ENCODE data around the gene SLC4A11.
"Not testable (repeated sequence)": the region's sequence is repeated elsewhere in the genome, so short reads cannot be mapped to it uniquely, and the experiment has no call there.

The SLC4A11 gene

DNA sequence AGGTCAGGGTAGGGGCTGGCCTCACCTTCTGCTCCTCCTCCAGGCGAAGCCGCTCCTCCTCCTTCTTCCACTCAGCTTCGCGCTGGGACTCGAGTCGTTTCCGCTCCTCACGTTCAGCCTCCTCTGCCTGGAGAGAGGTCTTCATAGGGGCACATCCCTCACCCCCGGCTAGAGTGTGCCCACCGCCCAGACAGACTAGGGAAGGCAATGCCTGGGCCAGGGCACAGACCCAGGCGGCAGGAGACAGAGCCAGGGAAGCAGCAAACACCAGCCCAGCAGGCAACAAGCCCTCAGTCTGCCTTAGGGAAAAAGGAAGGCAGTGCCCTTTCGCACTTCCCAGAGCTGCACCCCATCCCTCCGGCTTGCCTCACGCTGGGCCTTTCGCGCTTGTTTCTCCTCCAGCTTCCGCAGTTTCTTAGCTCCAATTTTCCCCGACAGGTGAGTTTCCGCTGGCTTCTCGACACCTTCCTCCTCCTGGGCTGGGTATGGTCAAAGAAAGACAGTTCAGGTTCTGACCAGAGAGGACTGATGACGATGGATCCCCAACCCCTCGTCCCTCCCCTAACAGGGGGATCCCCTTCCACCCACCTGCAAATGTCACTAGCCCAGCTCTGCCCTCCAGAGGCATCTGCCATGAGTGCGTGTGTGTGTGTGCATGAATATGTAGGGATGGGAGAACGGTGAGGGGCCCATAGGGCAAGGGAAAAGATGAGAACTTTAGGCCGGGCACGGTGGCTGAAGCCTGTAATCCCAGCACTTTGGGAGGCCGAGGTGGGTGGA, 38.8 kb downstream of the SLC4A11 start:
- no peak for DNase-seq

DNA sequence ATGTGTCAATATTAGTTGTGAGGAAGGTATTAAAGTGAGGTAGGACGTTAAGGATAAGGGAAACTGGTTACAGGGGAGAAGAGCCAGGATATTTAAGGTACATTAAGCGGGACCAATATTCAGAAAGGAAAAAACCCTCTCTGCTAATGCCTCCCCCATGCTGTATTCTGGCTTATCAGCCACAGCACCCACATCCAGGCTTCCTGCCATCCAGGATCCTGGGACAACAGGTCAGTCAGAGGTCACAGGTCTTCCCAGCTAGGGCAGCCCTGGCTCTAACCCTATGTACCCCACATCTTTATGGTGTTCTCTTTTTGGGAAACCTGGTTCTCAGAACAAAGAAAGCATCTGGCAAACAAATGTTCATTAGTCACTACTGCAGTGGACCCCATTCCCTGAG, 39.8 kb downstream of the SLC4A11 start:
- no peak for DNase-seq

DNA sequence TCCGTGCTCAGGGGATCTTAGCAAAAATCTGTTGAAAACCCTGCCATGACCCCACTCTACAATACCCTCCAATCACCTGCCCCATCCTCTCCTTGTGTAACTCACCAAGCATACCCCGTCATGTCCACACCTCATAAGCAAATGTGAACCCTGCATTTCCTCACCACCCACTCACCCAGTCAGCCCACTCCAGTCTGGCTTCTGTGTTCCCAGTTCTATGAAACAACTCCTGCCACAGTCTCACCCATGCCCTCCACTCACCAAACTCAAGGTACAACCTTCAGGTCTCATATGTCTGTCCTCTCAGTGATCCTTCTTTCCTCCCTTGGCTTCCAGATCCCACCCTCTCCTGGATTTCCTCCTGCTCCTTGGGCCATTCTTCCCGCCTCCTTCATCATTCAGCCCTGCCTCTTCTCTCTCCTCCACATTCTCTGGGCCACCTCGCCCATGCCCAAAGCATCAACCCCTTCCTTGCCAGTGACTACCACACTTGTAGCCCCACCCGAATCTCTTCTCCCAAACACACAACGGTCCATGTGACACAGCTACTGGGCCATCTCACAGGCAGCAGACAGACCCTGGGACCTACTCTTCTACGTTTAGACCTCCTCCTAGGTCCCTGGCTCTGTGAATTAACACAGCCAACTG, 43.3 kb downstream of the SLC4A11 start:
- no peak for DNase-seq

DNA sequence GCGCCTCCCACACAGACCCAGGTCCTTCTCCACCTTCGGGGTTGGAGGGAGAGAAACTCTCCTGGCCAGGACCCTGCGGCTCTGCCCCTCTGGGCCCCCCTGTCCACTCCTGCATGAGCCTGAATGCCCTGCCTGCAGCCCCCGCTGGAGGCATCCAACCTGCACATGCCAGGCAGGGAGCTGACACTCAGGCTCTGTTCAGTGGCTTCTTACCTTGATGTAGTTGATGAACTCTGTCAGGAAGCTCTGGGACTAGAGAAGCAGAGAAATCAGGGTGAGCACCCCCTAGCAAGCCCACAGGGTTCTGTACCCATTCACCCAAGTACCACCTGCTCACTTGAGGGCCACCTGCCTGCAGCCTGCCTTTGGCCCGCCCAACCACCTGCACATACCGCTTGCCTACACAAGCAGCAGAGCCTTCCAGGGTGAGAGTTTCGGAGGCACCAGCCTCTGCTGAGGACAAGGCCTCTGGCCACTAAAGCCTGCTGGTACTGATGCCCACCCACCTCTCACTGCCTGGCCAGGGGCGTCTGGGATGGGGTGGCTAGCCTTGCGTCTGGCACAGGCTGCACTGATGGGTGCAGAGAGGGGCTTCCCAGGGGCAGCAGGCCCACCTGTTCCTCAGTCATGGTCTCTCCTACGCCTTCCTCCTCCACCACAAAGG, 44.2 kb downstream of the SLC4A11 start:
- DNase-seq, result no peak

DNA sequence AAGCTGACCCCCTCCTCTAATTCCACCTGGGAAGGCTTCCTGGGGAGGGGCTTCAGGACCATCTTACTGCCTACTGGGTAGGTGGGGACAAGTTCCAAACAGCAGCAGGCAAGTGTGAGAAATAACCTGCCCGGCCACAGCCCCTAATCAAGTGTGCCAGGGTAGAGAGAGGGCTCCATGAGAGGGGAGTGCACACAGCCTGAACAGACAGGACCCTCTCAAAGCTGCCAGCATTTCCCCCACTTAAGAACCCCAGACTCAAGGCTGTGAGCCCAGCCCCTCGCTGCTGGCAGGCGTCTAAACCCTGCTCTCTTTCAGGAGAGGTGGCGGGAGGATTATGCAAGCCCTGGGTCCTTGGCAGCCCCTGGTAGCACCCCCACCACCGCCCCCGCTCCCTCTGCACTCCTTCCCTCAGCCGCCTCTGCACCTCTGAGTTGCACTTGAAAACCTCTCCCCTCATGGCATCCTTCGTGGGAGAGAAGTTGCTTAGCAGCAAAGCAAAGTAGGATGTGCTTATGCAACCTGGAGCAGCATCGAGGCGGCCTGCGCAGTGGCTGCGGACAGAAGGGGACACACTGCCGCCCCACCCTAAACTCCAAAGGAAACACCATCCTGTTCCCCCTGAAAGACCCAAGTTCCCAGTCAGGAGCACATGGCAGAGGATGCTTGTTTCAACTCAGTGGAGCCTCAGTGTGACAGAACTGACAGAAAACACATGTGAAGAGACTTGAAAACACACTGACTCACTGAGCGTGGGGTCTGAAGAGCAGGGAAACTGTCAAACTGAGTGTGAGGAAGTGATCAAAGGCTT, 45.0 kb downstream of the SLC4A11 start:
- DNase-seq, result no peak

DNA sequence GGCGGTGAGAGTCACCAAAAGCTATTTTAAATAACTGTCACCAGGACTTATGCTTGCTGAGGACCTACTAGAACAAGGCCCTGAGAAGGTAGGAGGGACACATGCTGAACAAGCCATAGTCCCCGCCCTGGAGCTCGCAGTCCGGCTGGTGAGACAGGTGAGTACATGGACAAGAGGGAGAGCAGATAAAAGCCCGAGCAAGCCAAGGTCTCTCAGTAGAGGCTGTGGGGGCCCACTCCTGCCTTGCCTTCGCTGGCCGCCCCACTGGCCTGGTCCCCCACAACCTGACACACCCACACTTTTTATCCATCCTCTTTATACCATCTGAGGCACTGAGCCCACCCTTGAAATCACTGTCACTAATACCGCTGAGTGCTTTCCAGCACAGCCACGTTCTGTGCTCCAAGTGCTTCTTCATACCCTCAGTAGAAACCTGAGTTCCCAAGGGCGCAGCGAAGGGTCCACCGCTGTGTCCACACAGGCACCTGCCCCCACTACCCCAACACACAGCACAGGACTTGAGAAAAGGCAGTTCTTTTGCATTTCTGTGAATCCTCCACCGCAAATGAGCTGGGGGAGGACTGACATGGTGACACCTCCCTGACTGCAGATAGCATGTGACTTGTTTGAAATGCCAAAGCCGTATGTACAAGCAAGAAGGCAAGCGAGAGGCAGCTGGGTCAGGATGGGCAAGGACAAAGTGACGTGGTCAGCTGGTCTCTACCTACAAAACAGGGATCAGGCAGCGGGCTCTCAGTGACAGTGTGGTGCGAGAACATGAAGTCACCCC, 46.6 kb downstream of the SLC4A11 start:
- no peak for DNase-seq

DNA sequence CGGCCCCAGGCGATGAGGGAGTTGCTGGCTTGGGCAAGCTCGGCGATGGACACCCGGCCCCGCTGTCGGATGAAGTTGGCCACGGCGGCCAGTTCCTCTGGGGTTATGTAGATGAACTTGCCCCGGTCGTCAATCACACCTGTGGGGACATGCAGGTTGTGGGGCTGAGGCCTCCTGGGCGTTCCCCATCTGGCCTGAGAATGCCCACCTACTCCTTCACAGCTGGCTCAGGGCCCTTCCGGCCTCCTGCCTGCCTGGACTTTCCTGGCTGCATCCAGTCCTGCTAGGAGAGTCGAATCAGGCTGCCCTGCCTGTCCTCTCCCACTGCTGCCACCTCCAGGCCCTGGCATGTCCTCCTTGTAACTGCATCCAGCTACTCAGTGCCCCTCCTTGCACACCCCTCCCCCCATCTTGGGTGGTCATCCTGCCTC, 48.3 kb downstream of the SLC4A11 start:
- DNase-seq, result no peak

DNA sequence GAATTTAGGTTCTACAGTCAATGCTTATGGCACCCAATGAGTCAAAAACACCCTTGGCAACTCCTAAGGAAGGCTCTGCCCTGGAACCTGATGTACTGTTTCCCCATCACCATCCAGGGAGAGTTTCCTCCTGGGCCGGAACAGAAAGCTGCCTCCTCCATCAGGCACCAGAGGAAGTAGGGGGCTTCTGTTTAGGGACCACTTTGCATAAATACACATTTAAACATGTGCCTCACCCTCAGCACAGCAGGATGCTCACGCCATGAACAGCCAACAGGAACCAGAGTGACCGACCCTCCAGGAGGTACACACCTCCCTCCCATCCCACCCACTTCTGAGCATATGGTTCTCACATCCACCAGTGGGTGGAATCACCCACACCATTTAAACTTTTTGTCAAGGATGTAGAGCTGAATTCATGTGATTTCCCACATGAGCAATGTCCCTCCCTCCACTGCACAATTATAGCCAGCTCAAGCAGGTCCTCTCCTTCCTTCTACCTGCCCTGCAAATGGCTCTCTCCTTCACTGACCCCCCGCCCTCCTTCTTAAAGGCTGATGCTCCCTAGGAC, 49.3 kb downstream of the SLC4A11 start:
- no peak for DNase-seq

DNA sequence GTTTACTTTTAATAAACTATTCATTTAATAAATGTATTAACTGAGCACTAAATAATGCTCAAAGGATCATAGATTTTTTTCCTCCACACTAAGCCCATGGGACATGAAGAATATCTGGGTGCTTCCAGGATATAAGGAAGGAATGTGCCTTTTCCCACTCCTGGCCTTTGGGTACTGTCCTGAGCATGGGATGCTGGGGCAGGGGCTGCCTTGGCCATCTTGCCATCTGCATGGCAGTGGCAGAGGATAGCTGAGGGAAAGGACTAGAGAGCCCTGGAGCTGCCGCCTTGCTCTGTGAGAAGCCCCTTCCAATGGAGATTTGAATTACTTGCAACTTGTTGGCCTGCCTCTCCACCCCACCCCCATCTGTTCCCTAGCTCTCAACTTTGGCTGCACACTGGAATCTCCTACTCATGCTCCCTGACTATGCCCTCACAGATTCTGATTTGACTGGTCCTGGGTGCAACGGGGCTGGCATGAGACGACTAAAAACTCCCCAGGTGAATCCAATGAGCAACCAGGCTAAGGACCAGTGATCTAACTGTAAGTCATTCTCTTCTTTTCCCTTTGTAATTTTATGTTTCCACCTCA, 50.1 kb downstream of the SLC4A11 start:
- no peak for DNase-seq

DNA sequence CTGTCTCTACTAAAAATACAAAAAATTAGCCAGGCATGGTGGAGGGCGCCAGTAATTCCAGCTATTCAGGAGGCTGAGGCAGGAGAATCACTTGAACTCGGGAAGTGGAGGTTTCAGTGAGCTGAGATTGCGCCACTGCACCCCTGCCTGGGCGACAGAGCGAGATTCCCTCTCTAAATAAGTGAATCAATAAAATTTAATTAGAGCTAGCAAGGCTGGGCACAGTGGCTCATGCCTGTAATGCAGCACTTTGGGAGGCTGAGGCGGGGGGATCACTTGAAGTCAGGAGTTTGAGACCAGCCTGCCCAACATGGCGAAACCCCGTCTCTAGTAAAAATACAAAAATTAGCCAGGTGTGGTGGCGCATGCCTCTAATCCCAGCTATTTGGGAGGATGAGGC, 51.1 kb downstream of the SLC4A11 start:
- DNase-seq, result not testable (repeated sequence)

DNA sequence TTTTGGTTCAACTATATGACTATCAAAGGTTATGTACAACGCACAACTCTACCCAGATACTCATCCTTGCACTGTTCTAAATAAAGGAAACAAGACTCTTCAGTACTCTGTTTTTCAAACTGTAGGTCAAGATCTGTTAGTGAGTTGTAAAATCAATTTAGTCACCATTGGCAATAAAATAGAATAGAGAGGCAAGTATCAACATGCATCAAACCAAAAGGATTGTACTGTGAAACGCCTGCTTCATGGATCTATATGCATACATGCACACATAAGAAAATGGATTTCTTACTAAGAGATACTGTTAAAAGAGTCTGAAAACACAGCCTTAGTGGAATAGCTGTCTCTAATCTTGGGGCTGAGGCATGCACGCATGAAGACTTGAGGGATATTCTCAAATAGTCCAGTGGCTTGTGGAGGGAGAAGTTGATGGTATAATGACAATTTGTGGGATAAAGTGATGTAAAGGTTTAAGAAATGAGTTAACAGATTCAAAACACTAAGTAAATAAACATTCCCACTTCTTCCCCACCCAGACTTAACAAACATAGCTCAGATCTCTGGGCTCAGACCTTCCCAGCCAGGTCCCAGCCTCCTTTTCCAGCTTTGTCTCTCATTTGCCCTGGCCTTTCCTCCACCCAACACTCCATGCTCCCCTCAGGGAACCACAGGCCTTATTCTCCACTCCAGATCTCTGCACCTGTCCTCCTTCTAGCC, 54.9 kb downstream of the SLC4A11 start:
- DNase-seq, result no peak

DNA sequence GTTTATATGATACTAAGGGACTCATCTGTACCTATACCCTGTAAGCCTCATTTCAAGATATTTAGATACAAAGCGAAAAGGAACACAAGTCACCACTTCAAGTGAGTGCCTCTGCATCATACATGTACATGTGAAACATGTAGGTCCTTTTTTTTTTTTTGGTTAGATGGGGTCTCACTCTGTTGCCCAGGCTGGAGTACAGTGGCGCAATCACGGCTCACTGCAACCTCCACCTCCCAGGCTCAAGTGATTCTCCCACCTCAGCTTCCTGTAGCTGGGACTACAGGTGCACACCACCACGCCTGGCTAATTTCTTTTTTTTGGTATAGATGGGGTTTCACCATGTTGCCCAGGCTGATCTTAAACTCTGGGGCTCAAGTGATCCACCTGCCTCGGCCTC, 56.6 kb downstream of the SLC4A11 start:
- DNase-seq, result not testable (repeated sequence)

DNA sequence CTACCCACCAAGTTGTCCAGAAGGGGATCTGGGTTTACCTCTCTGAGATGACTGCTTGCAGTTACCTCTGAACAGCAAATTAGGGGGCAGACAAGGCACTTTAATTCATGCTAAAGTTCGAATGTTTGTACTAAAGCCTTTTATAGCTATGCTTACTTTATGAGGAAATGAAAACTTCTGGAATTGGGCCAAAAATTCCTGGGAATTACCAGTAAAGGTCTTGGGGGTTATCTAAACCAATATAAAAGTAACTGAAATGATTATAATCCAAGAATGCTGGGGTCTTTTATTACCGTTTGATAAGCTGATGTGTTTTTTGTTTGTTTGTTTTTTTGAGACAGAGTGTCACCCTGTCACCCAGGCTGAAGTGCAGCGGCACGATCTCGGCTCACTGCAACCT, 57.7 kb downstream of the SLC4A11 start:
- no peak for DNase-seq

DNA sequence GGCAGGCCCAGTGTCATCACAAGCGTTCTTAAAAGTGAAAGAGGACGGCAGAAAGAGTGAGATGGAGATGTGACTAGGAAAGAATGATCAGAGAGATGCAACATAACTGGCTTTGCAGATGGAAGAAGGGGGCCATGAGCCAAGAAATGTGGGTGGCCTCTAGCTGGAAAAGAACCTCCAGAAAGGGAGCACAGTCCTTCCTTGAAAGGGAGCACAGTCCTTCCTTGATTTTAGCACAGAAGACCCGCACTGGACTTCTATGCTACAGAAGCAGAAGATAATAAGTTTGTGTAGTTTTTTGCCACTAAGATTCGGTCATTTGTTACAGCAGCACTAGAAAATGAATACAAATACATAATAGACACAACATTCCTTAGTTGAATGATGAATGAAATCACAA, 58.7 kb downstream of the SLC4A11 start:
- no peak for DNase-seq

DNA sequence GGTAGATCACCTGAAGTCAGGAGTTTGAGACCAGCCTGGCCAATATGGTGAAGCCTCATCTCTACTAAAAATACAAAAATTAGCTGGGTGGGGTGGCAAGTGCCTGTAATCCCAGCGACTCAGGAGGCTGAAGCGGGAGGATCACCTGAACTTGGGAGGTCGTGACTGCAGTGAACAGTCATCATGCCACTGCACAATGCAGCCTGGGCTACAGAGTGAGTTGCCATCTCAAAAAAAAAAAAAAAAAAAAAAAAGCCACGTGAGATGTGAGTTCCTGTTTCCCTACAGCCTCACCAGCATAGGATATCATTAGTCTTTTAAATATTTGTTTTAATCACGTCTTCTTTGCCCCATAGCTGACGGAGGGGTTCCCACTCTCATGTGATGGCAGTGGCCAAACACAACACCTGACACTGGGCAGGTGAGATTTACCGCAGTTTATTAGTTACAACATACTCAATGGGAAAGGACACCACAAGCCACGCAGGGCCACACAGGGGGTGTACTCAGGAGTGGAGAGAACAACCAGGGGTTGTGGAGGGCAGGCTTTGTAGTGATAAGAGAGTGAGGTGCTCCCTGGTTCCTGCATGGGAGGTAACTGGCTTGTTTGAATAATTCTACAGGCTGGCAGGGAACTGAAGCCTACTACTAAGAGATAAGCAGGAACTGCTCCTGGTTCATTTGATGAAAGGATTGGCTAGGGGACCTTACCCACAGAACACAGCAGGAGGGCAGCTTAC, 61.1 kb downstream of the SLC4A11 start:
- no peak for DNase-seq

Measured in activated CD4-positive, CD25-positive, alpha-beta regulatory T cell treated with anti-CD3 and anti-CD28 coated beads, Interleukin-2, amount 50 U/mL, for 72 hours (primary cell).